ENCODE results near the gene KLHL22. TPM values are rescaled to one million over a fixed set of nuclear protein-coding genes. Genes with fewer than 3 reads are reported as not detected.
"Not testable (repeated sequence)": the region's sequence is repeated elsewhere in the genome, so short reads cannot be mapped to it uniquely, and the experiment has no call there.

Gene KLHL22
- total RNA-seq, 1 experiment from 2014 or later = 14.5 TPM

GRCh38 chr22:20453222-20453621 lies 42.4 kb downstream of the KLHL22 start:
- CTCF ChIA-PET = no interaction called here
- DNase-seq (ENCODE audit: low read depth, low spot score) (no peak), ATAC-seq (no peak)
- Histone ChIP-seq H3K27ac (ENCODE audit: low read length) (no peak overlapping the region), H3K4me3 (ENCODE audit: low read depth in 2 of 2, low read length in 2 of 2) (no peak overlapping the region), H3K4me1 (ENCODE audit: control insufficient read depth, insufficient read depth, low read length) (no peaks in the 10 kb centered on the region), H3K36me3 (ENCODE audit: control insufficient read depth, insufficient read depth, low read length) (no peaks in the 10 kb centered on the region), H3K9me3 (ENCODE audit: control insufficient read depth, insufficient read depth, low read depth, low read length) (no peaks in the 10 kb centered on the region), H3K27me3 (ENCODE audit: control insufficient read depth, insufficient read depth, low read length) (no peaks in the 10 kb centered on the region)
- intact Hi-C loops (cut with micrococcal nuclease; ENCODE audit: unreplicated experiment) (no loop called here), in situ Hi-C loops (cut with HindIII; ENCODE audit: low pct_unique_long_range_greater_than_20kb, low sequenced_read_pairs) (no loop called here)
- TF ChIP-seq SIN3A (IDR thresholded peaks at IDR 0.05; ENCODE audit: borderline replicate concordance, insufficient read depth, low read depth, low read length) = no peak
- TF ChIP-seq POLR2AphosphoS5 (IDR thresholded peaks at IDR 0.05; ENCODE audit: low read depth, low read length) = no peak
- no peak for TF ChIP-seq REST (IDR thresholded peaks at IDR 0.05; ENCODE audit: insufficient read depth in 1 of 2, low read depth in 2 of 2, low read length in 1 of 2)
- TF ChIP-seq CTCF (IDR thresholded peaks at IDR 0.05) = no peak
- no peak for TF ChIP-seq TCF7L2 (IDR thresholded peaks at IDR 0.05; ENCODE audit: low read depth, low read length)
- no TSS peak for BruUV-seq (replicated peaks)
- POLR2A ChIA-PET = no interaction called here

DNA sequence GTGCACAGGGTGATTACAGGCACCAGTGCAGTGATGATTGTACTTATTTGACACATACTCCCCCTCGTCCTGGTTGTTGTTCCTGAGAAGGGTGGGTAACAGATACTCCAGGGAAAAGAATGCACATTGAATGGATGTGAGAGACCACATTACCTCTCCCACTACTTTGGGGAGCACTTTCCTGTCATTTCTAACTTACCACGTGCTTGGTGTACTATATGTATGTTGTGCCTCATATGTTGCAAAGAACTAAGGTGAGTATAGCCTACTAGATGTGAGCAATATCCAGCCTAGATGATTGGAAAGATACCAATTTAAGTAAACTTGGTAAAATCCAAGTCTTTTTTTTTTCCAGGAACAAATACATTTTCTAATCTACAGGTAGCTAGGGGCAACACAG lies 43.7 kb downstream of the KLHL22 start:
- CTCF ChIA-PET = no interaction called here
- BruUV-seq (replicated peaks) = no TSS peak
- TF ChIP-seq CTCF (IDR thresholded peaks at IDR 0.05) = no peak
- TF ChIP-seq TCF7L2 (IDR thresholded peaks at IDR 0.05; ENCODE audit: low read depth, low read length) = no peak
- TF ChIP-seq POLR2AphosphoS5 (IDR thresholded peaks at IDR 0.05; ENCODE audit: low read depth, low read length) = no peak
- no peak for TF ChIP-seq SIN3A (IDR thresholded peaks at IDR 0.05; ENCODE audit: borderline replicate concordance, insufficient read depth, low read depth, low read length)
- Histone ChIP-seq H3K4me1 (ENCODE audit: control insufficient read depth, insufficient read depth, low read length) (no peaks in the 10 kb centered on the region), H3K27ac (ENCODE audit: low read length) (no peak overlapping the region), H3K4me3 (ENCODE audit: low read depth in 2 of 2, low read length in 2 of 2) (no peak overlapping the region), H3K27me3 (ENCODE audit: control insufficient read depth, insufficient read depth, low read length) (no peaks in the 10 kb centered on the region), H3K9me3 (ENCODE audit: control insufficient read depth, insufficient read depth, low read depth, low read length) (no peaks in the 10 kb centered on the region), H3K36me3 (ENCODE audit: control insufficient read depth, insufficient read depth, low read length) (no peaks in the 10 kb centered on the region)
- intact Hi-C loops (cut with micrococcal nuclease; ENCODE audit: unreplicated experiment) = no loop called here
- in situ Hi-C loops (cut with HindIII; ENCODE audit: low pct_unique_long_range_greater_than_20kb, low sequenced_read_pairs) = no loop called here
- ATAC-seq (no peak), DNase-seq (ENCODE audit: low read depth, low spot score) (no peak)
- POLR2A ChIA-PET = no interaction called here

- CTCF ChIA-PET; H3K4me1 ChIP-seq (ENCODE audit: control insufficient read depth, insufficient read depth, low read length); H3K4me3 ChIP-seq (ENCODE audit: low read depth in 2 of 2, low read length in 2 of 2); H3K27ac ChIP-seq (ENCODE audit: low read length); DNase-seq (ENCODE audit: low read depth, low spot score); H3K27me3 ChIP-seq (ENCODE audit: control insufficient read depth, insufficient read depth, low read length); BruUV-seq (replicated peaks); H3K9me3 ChIP-seq (ENCODE audit: control insufficient read depth, insufficient read depth, low read depth, low read length); POLR2A ChIA-PET; H3K36me3 ChIP-seq (ENCODE audit: control insufficient read depth, insufficient read depth, low read length); in situ Hi-C loops (cut with HindIII; ENCODE audit: low pct_unique_long_range_greater_than_20kb, low sequenced_read_pairs); ATAC-seq; intact Hi-C loops (cut with micrococcal nuclease; ENCODE audit: unreplicated experiment): not testable (repeated sequence)
These were observed 44.3 kb downstream of the KLHL22 start for GRCh38 chr22:20451129-20451778.

All from Panc1 (cell line).